ENCODE data around the gene DCDC2B. TPM values are rescaled to one million over a fixed set of nuclear protein-coding genes. Genes with fewer than 3 reads are reported as not detected.
A peak's percentile ranks its signal among the peaks of the same experiment; 100 is the strongest.

The DCDC2B gene
- total and polyA plus RNA-seq, 9 of the 15 experiments (the other 6 are each of a cell fraction or from before 2014, with no cell fraction given): not detected

DNA sequence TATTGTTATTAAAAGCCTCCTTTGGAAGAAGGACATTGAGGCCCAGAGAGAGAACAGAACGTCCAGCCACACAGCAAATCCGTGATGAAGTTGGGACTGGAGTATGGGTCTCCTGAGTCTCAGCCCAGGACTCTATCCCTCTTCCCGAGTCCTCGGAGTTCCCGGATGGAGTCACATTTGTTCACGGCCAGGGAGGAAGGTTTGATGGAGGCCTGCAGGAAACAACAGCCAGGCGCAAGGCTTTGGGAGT is 29.8 kb upstream of the DCDC2B start (continued):
- TF ChIP-seq ZBTB33 (CRISPR knock-in tag; IDR thresholded peaks at IDR 0.05): no peak
- no peak for TF ChIP-seq PKNOX1 (IDR thresholded peaks at IDR 0.05)
- no peak for TF ChIP-seq MCM2 (IDR thresholded peaks at IDR 0.05; ENCODE audit: low read depth)
- no peak for TF ChIP-seq NCOA6 (IDR thresholded peaks at IDR 0.05)
- no peak for TF ChIP-seq PRPF4 (IDR thresholded peaks at IDR 0.05; ENCODE audit: insufficient read depth, low read depth, low read length, poor library complexity, severe bottlenecking)
- no peak for TF ChIP-seq TEAD2 (tag; IDR thresholded peaks at IDR 0.05)
- no peak for TF ChIP-seq FOXK1 (CRISPR knock-in tag; IDR thresholded peaks at IDR 0.05; ENCODE audit: borderline replicate concordance)
- no peak for TF ChIP-seq ZC3H8 (IDR thresholded peaks at IDR 0.05)
- TF ChIP-seq NR0B1 (IDR thresholded peaks at IDR 0.05; ENCODE audit: partially characterized antibody): no peak
- no peak for TF ChIP-seq BMI1 (IDR thresholded peaks at IDR 0.05; ENCODE audit: low read length)
- TF ChIP-seq ZNF282 (CRISPR knock-in tag; IDR thresholded peaks at IDR 0.05): no peak
- TF ChIP-seq, protein P1, sequence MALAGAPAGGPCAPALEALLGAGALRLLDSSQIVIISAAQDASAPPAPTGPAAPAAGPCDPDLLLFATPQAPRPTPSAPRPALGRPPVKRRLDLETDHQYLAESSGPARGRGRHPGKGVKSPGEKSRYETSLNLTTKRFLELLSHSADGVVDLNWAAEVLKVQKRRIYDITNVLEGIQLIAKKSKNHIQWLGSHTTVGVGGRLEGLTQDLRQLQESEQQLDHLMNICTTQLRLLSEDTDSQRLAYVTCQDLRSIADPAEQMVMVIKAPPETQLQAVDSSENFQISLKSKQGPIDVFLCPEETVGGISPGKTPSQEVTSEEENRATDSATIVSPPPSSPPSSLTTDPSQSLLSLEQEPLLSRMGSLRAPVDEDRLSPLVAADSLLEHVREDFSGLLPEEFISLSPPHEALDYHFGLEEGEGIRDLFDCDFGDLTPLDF (CRISPR knock-in tag; IDR thresholded peaks at IDR 0.05): no peak
- no peak for TF ChIP-seq ZC3H11A (IDR thresholded peaks at IDR 0.05; ENCODE audit: low read depth, low read length)
- TF ChIP-seq MNT (conservative IDR thresholded peaks at IDR 0.05): no peak
- no peak for TF ChIP-seq ZNF589 (CRISPR knock-in tag; IDR thresholded peaks at IDR 0.05; ENCODE audit: low read depth)
- no peak for TF ChIP-seq NFATC3 (IDR thresholded peaks at IDR 0.05)
- TF ChIP-seq, protein P2, sequence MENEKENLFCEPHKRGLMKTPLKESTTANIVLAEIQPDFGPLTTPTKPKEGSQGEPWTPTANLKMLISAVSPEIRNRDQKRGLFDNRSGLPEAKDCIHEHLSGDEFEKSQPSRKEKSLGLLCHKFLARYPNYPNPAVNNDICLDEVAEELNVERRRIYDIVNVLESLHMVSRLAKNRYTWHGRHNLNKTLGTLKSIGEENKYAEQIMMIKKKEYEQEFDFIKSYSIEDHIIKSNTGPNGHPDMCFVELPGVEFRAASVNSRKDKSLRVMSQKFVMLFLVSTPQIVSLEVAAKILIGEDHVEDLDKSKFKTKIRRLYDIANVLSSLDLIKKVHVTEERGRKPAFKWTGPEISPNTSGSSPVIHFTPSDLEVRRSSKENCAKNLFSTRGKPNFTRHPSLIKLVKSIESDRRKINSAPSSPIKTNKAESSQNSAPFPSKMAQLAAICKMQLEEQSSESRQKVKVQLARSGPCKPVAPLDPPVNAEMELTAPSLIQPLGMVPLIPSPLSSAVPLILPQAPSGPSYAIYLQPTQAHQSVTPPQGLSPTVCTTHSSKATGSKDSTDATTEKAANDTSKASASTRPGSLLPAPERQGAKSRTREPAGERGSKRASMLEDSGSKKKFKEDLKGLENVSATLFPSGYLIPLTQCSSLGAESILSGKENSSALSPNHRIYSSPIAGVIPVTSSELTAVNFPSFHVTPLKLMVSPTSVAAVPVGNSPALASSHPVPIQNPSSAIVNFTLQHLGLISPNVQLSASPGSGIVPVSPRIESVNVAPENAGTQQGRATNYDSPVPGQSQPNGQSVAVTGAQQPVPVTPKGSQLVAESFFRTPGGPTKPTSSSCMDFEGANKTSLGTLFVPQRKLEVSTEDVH (IDR thresholded peaks at IDR 0.05; ENCODE audit: low read depth, partially characterized antibody): no peak
- TF ChIP-seq SOX6 (IDR thresholded peaks at IDR 0.05): no peak
- peak; percentile 60; the same call in 1 of the 2 replicates for TF ChIP-seq ZNF140 (CRISPR knock-in tag; IDR thresholded peaks at IDR 0.05)
- TF ChIP-seq NONO (IDR thresholded peaks at IDR 0.05; ENCODE audit: low read depth in 2 of 2, low read length in 1 of 2): no peak
- TF ChIP-seq ZNF57 (CRISPR knock-in tag; IDR thresholded peaks at IDR 0.05): 0 out of 2 replicates have a peak, but pooled peaks have one; percentile 59

All from K562 (cell line).